ENCODE results near the gene COX6A1.

The COX6A1 gene

GRCh38 chr12:120421701-120422100 is 16.2 kb upstream of the COX6A1 start:
- no peak for DNase-seq
- Mint-ChIP-seq H3K4me3 (no peak overlapping the region), H3K9me3 (no peaks in the 10 kb centered on the region), H3K36me3 (ENCODE audit: low read depth) (no peaks in the 10 kb centered on the region), H3K27ac (no peak overlapping the region), H3K4me1 (peaks cover 6% of the 10 kb centered on the region), H3K27me3 (ENCODE audit: low read depth, poor library complexity) (peaks cover 12% of the 10 kb centered on the region)
- no peak for TF ChIP-seq CTCF (IDR thresholded peaks at IDR 0.05)

- Mint-ChIP-seq H3K27ac (no peak overlapping the region), H3K36me3 (ENCODE audit: low read depth) (no peaks in the 10 kb centered on the region), H3K4me3 (no peak overlapping the region), H3K4me1 (peaks cover 6% of the 10 kb centered on the region), H3K9me3 (no peaks in the 10 kb centered on the region), H3K27me3 (ENCODE audit: low read depth, poor library complexity) (peaks cover 14% of the 10 kb centered on the region)
- no peak for TF ChIP-seq CTCF (IDR thresholded peaks at IDR 0.05)
- DNase-seq = no peak
Measured at GRCh38 chr12:120422892-120423456, 14.9 kb upstream of the COX6A1 start.

GRCh38 chr12:120425797-120426196 is 12.1 kb upstream of the COX6A1 start:
- H3K27me3 Mint-ChIP-seq (ENCODE audit: low read depth, poor library complexity) = peaks cover 22% of the 10 kb centered on the region
- H3K9me3 Mint-ChIP-seq = no peaks in the 10 kb centered on the region
- H3K27ac Mint-ChIP-seq = no peak overlapping the region
- H3K4me3 Mint-ChIP-seq = no peak overlapping the region
- DNase-seq = no peak
- no peaks in the 10 kb centered on the region for H3K36me3 Mint-ChIP-seq (ENCODE audit: low read depth)
- peaks cover 17% of the 10 kb centered on the region for H3K4me1 Mint-ChIP-seq
- TF ChIP-seq CTCF (IDR thresholded peaks at IDR 0.05) = no peak

GRCh38 chr12:120428597-120429229 is 9.2 kb upstream of the COX6A1 start:
- peaks cover 25% of the 10 kb centered on the region for H3K27me3 Mint-ChIP-seq (ENCODE audit: low read depth, poor library complexity)
- TF ChIP-seq CTCF (IDR thresholded peaks at IDR 0.05) = no peak
- no peak overlapping the region for H3K4me3 Mint-ChIP-seq
- no peak overlapping the region for H3K27ac Mint-ChIP-seq
- no peaks in the 10 kb centered on the region for H3K36me3 Mint-ChIP-seq (ENCODE audit: low read depth)
- DNase-seq = no peak
- no peaks in the 10 kb centered on the region for H3K9me3 Mint-ChIP-seq
- peaks cover 10% of the 10 kb centered on the region for H3K4me1 Mint-ChIP-seq

- no peaks in the 10 kb centered on the region for H3K9me3 Mint-ChIP-seq
- no peak for DNase-seq
- H3K27ac Mint-ChIP-seq = no peak overlapping the region
- H3K27me3 Mint-ChIP-seq (ENCODE audit: low read depth, poor library complexity) = peaks cover 27% of the 10 kb centered on the region
- TF ChIP-seq CTCF (IDR thresholded peaks at IDR 0.05) = no peak
- H3K36me3 Mint-ChIP-seq (ENCODE audit: low read depth) = no peaks in the 10 kb centered on the region
- H3K4me3 Mint-ChIP-seq = no peak overlapping the region
- peaks cover 10% of the 10 kb centered on the region for H3K4me1 Mint-ChIP-seq
Measured at GRCh38 chr12:120429368-120429767, 8.5 kb upstream of the COX6A1 start.

Measured in nephron progenitor cell (in vitro differentiated cells).